A549 (cell line): ENCODE results near the gene CYB561. TPM values are rescaled to one million over a fixed set of nuclear protein-coding genes. Genes with fewer than 3 reads are reported as not detected.

Experiments used
- ATAC-seq, 2 experiments: fragments of 200-7000 bp in 1 of 2; fragments of >200 bp in 1 of 2; cut with Nextera tagmentation in 1 of 2; cut with Tn5 transposase in 1 of 2; 3 replicates each; pipeline versions ENCODE4 v1.8.0 to v1.9.1; 2018 to 2020; ENCODE audit warnings: mild to moderate bottlenecking in 1 of 2, moderate library complexity in 1 of 2
- CTCF ChIA-PET: fragments of 300-600 bp; sonication (Branson Sonifier 250); formaldehyde crosslinking; extraction: SDS; loops from one replicate; lab custom pipeline; 2021; ENCODE audit warnings: antibody characterized with exemption, inconsistent platforms; lab: Yijun Ruan, JAX
- POLR2A ChIA-PET: fragments of 350-600 bp; formaldehyde crosslinking; extraction: SDS; loops from one replicate; lab custom pipeline; 2021; ENCODE audit warnings: antibody characterized with exemption, inconsistent platforms; lab: Yijun Ruan, JAX
- DNase-seq, 2 experiments: peaks; one replicate each; pipeline versions ENCODE4 v3.0.0 to v3.0.0-alpha.2; 2011 to 2016; ENCODE audit warnings: low read depth in 1 of 2, low spot score in 1 of 2
- FAIRE-seq: peaks from 2 replicates; lab custom pipeline; 2011; peaks lifted over from hg19 to GRCh38; lab: Jason Lieb, UNC
- H3K27ac ChIP-seq, 2 experiments: fragments of >200 bp; sonication (Bioruptor Twin); formaldehyde crosslinking; 3 replicates each; pipeline ENCODE4 v1.5.1; 2016 to 2017
- H3K4me1 ChIP-seq: fragments of >200 bp; sonication (Bioruptor Twin); formaldehyde crosslinking; 3 replicates; pipeline ENCODE4 v1.6.1; 2016
- H3K4me2 ChIP-seq: fragments of >200 bp; sonication (Bioruptor Twin); formaldehyde crosslinking; 3 replicates; pipeline ENCODE4 v1.6.1; 2016
- H3K4me3 ChIP-seq: fragments of >200 bp; sonication (Bioruptor Twin); formaldehyde crosslinking; 3 replicates; pipeline ENCODE4 v1.5.1; 2016
- H3K9me3 ChIP-seq: fragments of >200 bp; sonication (Bioruptor Twin); formaldehyde crosslinking; 3 replicates; pipeline ENCODE4 v1.6.1; 2016
- CTCF ChIP-seq: fragments of >200 bp; sonication (Bioruptor Twin); formaldehyde crosslinking; IDR thresholded peaks from 3 replicates; pipeline ENCODE4 v1.5.1; 2016
- E2F6 ChIP-seq: IDR thresholded peaks from 2 replicates; pipeline ENCODE4 v1.6.1; 2012; ENCODE audit warnings: low read depth, borderline replicate concordance
- HDAC2 ChIP-seq: fragments of 200-600 bp; sonication (generic); IDR thresholded peaks from 2 replicates; pipeline ENCODE4 v1.6.1; 2016
- HES2 ChIP-seq: fragments of >200 bp; sonication (Bioruptor Twin); formaldehyde crosslinking; IDR thresholded peaks from 2 replicates; pipeline ENCODE4 v1.6.1; 2016
- HMGXB4 ChIP-seq: fragments of 250-450 bp; sonication (Bioruptor Pico); IDR thresholded peaks from 2 replicates; pipeline ENCODE4 v1.5.0; 2021; ENCODE audit warnings: mild to moderate bottlenecking, moderate library complexity, borderline replicate concordance
- JUN ChIP-seq, 2 experiments: fragments of >200 bp; sonication (Bioruptor Twin); formaldehyde crosslinking; IDR thresholded peaks; 2 replicates in 1 of 2; 3 replicates in 1 of 2; pipeline ENCODE4 v1.6.1; 2016 to 2017
- KDM5A ChIP-seq: fragments of 200-600 bp; sonication (generic); IDR thresholded peaks from 2 replicates; pipeline ENCODE4 v1.6.1; 2016; ENCODE audit warnings: antibody characterized with exemption, mild to moderate bottlenecking
- MAFK ChIP-seq: fragments of 450-650 bp; IDR thresholded peaks from 2 replicates; pipeline ENCODE4 v1.6.1; 2014; ENCODE audit not compliant: partially characterized antibody
- NPAS2 ChIP-seq: fragments of 250-450 bp; sonication (Bioruptor Pico); IDR thresholded peaks from 2 replicates; pipeline ENCODE4 v1.8.0; 2022; ENCODE audit warnings: mild to moderate bottlenecking, moderate library complexity, borderline replicate concordance
- PBX3 ChIP-seq: IDR thresholded peaks from 2 replicates; pipeline ENCODE4 v1.6.1; 2012
- PHF8 ChIP-seq: fragments of 200-600 bp; sonication (generic); IDR thresholded peaks from 2 replicates; pipeline ENCODE4 v1.6.1; 2016; ENCODE audit warnings: low read depth, mild to moderate bottlenecking, antibody characterized with exemption, moderate library complexity, borderline replicate concordance
- POLR2AphosphoS2 ChIP-seq: conservative IDR thresholded peaks from 2 replicates; pipeline ENCODE4 v1.6.1; 2012; ENCODE audit warnings: low read length, improper control_type of control experiment, inconsistent platforms
- RCOR1 ChIP-seq: fragments of 150-350 bp; IDR thresholded peaks from 2 replicates; pipeline ENCODE4 v1.6.1; 2014; ENCODE audit warnings: antibody characterized with exemption, low read length, low read depth
- SMC3 ChIP-seq: fragments of >200 bp; sonication (Bioruptor Twin); formaldehyde crosslinking; IDR thresholded peaks from 3 replicates; pipeline ENCODE4 v1.6.1; 2018; ENCODE audit warnings: inconsistent platforms
- TFCP2L1 ChIP-seq: fragments of 250-450 bp; sonication (Bioruptor Pico); IDR thresholded peaks from 2 replicates; pipeline ENCODE4 v1.5.0; 2021; ENCODE audit warnings: mild to moderate bottlenecking
- USF2 ChIP-seq: fragments of 450-650 bp; IDR thresholded peaks from 2 replicates; pipeline ENCODE4 v1.6.1; 2014; ENCODE audit warnings: antibody characterized with exemption
- ZC3H11A ChIP-seq: fragments of 450-650 bp; IDR thresholded peaks from 2 replicates; pipeline ENCODE4 v1.6.1; 2014; ENCODE audit warnings: antibody characterized with exemption, mild to moderate bottlenecking
- ZNF302 ChIP-seq: fragments of 250-450 bp; sonication (Bioruptor Pico); IDR thresholded peaks from 2 replicates; pipeline ENCODE4 v1.9.0; 2021; ENCODE audit warnings: inconsistent platforms, mild to moderate bottlenecking, moderate library complexity
- WGBS: methylation state at CpG from one replicate; pipeline ENCODE4 v1.1.6; 2017; ENCODE audit errors: missing lambda C conversion rate; 5-methylcytosine and 5-hydroxymethylcytosine counted together
- polyA plus RNA-seq, 4 experiments: library from polyadenylated mRNA; depleted of rRNA in 3 of 4; stranded (reverse); fragments of >200 nt; fragmentation: RNase III in 1 of 4; extraction: RNeasy Plus Mini Kit Qiagen cat#74134 plus additional on column Dnase treatment in 1 of 4; gene quantifications; 2 replicates in 3 of 4; 3 replicates in 1 of 4; pipeline ENCODE4 v1.2.3, GENCODE V29; 2011 to 2017

CYB561 gene
- polyA plus RNA-seq, 2 of the 4 experiments (the other 2 are of a cell fraction): 16.6 to 27.2 TPM

GRCh38 chr17:63442549-63443035 lies 3.5 kb downstream of the CYB561 start:
- H3K27ac ChIP-seq: no peak overlapping the region
- DNase-seq (peak in 1 of 2 experiments; percentile 35), ATAC-seq (peak in 1 of 2 experiments; percentile 8; a peak in 1 of 6 replicates)

GRCh38 chr17:63442074-63442473 lies 4.0 kb downstream of the CYB561 start:
- FAIRE-seq: no peak
- TF ChIP-seq SMC3: no peak
- TF ChIP-seq HMGXB4 (CRISPR knock-in tag): no peak
- TF ChIP-seq PBX3: no peak
- no peak for TF ChIP-seq JUN (IDR thresholded peaks at IDR 0.05)
- no peak for TF ChIP-seq KDM5A
- Histone ChIP-seq H3K9me3 (no peaks in the 10 kb centered on the region), H3K27ac (no peak overlapping the region), H3K4me3 (no peak overlapping the region), H3K4me1 (peaks cover 14% of the 10 kb centered on the region), H3K4me2 (no peak overlapping the region)
- WGBS: 92% methylated on average over 8 of the region's 8 CpGs
- ChIA-PET POLR2A (no interaction called here), CTCF (interaction anchor here (0.9 to 23.8 kb wide), 4 partner anchors 10 to 36 kb away, joined by 3 to 364 read pairs (median 176); partner anchors contain the start of gene ACE)
- no peak for ATAC-seq
- no peak for DNase-seq

More at GRCh38 chr17:63442549-63443035, 3.5 kb downstream of the CYB561 start:
- FAIRE-seq: no peak
- H3K9me3 ChIP-seq: no peaks in the 10 kb centered on the region
- 91% methylated on average over 11 of the region's 11 CpGs for WGBS
- POLR2A ChIA-PET: interaction anchor here (1.2 kb wide), 1 partner anchor 331 kb away, joined by 3 read pairs; the partner anchor contains the start of gene CCDC47
- no peak overlapping the region for H3K4me2 ChIP-seq
- no peak overlapping the region for H3K4me3 ChIP-seq
- 0 out of 3 replicates have a peak, but pooled peaks have one; percentile 7 for TF ChIP-seq CTCF
- no peak for TF ChIP-seq TFCP2L1 (CRISPR knock-in tag)
- CTCF ChIA-PET: interaction anchor here (0.9 to 23.8 kb wide), 9 partner anchors 10 to 170 kb away, joined by 3 to 364 read pairs (median 6); partner anchors contain the start of gene ACE
- H3K4me1 ChIP-seq: peaks cover 15% of the 10 kb centered on the region

GRCh38 chr17:63441654-63442053 lies 4.5 kb downstream of the CYB561 start:
- Histone ChIP-seq H3K4me1 (peaks cover 10% of the 10 kb centered on the region), H3K9me3 (no peaks in the 10 kb centered on the region), H3K4me3 (no peak overlapping the region), H3K27ac (no peak overlapping the region), H3K4me2 (no peak overlapping the region)
- WGBS: 85% methylated on average over 10 of the region's 13 CpGs
- ChIA-PET CTCF (interaction anchor here (2.3 to 23.8 kb wide), 3 partner anchors 11 to 37 kb away, joined by 6 to 364 read pairs (median 347); partner anchors contain the start of gene ACE), POLR2A (no interaction called here)
- ATAC-seq (no peak), DNase-seq (no peak), FAIRE-seq (no peak)
- TF ChIP-seq RCOR1: no peak
- TF ChIP-seq POLR2AphosphoS2: 0 out of 2 replicates have a peak, but pooled peaks have one; percentile 32

GRCh38 chr17:63440770-63441335 lies 5.3 kb downstream of the CYB561 start:
- no peak for DNase-seq
- no peak overlapping the region for H3K4me3 ChIP-seq
- H3K9me3 ChIP-seq: no peaks in the 10 kb centered on the region
- ChIA-PET POLR2A (no interaction called here), CTCF (interaction anchor here (2.1 to 23.8 kb wide), 5 partner anchors 11 to 171 kb away, joined by 6 to 364 read pairs (median 12); partner anchors contain the start of gene ACE)
- peaks cover 14% of the 10 kb centered on the region for H3K4me1 ChIP-seq
- H3K4me2 ChIP-seq: no peak overlapping the region
- no peak for FAIRE-seq
- 88% methylated on average over 10 of the region's 16 CpGs for WGBS
- ATAC-seq: no peak
- H3K27ac ChIP-seq: no peak overlapping the region
- TF ChIP-seq HMGXB4 (CRISPR knock-in tag) (no peak), HDAC2 (no peak), USF2 (no peak), KDM5A (no peak), ZNF302 (CRISPR knock-in tag) (no peak), ZC3H11A (no peak), E2F6 (no peak), PHF8 (no peak), MAFK (no peak), HES2 (no peak), SMC3 (no peak), NPAS2 (no peak), JUN (IDR thresholded peaks at IDR 0.05) (no peak)
